H9 (cell line): ENCODE data around the gene DAZAP1. TPM values are rescaled to one million over a fixed set of nuclear protein-coding genes. Genes with fewer than 3 reads are reported as not detected.

Source experiments
- DNase-seq: peaks from one replicate; pipeline ENCODE4 v3.0.0-alpha.2; 2017
- H2AFZ ChIP-seq: one replicate; pipeline ENCODE4 v1.6.1; 2013; ENCODE audit warnings: mild to moderate bottlenecking, low read length, control low read depth, moderate library complexity
- H2AK5ac ChIP-seq: 2 replicates; pipeline ENCODE4 v1.6.1; 2013; ENCODE audit warnings: low read length, control low read depth, mixed read lengths; ENCODE audit not compliant: insufficient read length
- H2BK120ac ChIP-seq: one replicate; pipeline ENCODE4 v1.6.1; 2013; ENCODE audit warnings: low read depth, mild to moderate bottlenecking, low read length, control low read depth, inconsistent platforms; ENCODE audit not compliant: poor library complexity, severe bottlenecking
- H2BK12ac ChIP-seq: 2 replicates; pipeline ENCODE4 v1.6.1; 2013; ENCODE audit warnings: low read length, control low read depth, mixed read lengths, low read depth; ENCODE audit not compliant: insufficient read length
- H2BK15ac ChIP-seq: 2 replicates; pipeline ENCODE4 v1.6.1; 2013; ENCODE audit warnings: low read depth, low read length, control low read depth
- H2BK20ac ChIP-seq: one replicate; pipeline ENCODE4 v1.6.1; 2013; ENCODE audit warnings: low read depth, mild to moderate bottlenecking, low read length, control low read depth, inconsistent platforms; ENCODE audit not compliant: poor library complexity, severe bottlenecking
- H2BK5ac ChIP-seq: 2 replicates; pipeline ENCODE4 v1.6.1; 2013; ENCODE audit warnings: low read length, control low read depth, mixed read lengths; ENCODE audit not compliant: insufficient read length
- H3K14ac ChIP-seq: 2 replicates; pipeline ENCODE4 v1.6.1; 2013; ENCODE audit warnings: low read length, control low read depth; ENCODE audit not compliant: insufficient read depth
- H3K18ac ChIP-seq: 2 replicates; pipeline ENCODE4 v1.6.1; 2013; ENCODE audit warnings: low read depth, mild to moderate bottlenecking, mixed read lengths, low read length, control low read depth; ENCODE audit not compliant: insufficient read length
- H3K23ac ChIP-seq: 2 replicates; pipeline ENCODE4 v1.6.1; 2013; ENCODE audit warnings: low read length, control low read depth, mixed read lengths, low read depth; ENCODE audit not compliant: insufficient read length
- H3K23me2 ChIP-seq: 2 replicates; pipeline ENCODE4 v1.6.1; 2013; ENCODE audit warnings: low read depth, mild to moderate bottlenecking, mixed read lengths, low read length, control low read depth; ENCODE audit not compliant: insufficient read length, poor library complexity, severe bottlenecking
- H3K27ac ChIP-seq: 2 replicates; pipeline ENCODE4 v1.5.1; 2013; ENCODE audit warnings: low read length, control low read depth, mixed read lengths, low read depth; ENCODE audit not compliant: insufficient read length
- H3K27me3 ChIP-seq: 2 replicates; pipeline ENCODE4 v1.6.1; 2013; ENCODE audit warnings: low read length, control low read depth, inconsistent platforms; ENCODE audit not compliant: insufficient read depth
- H3K4ac ChIP-seq: 2 replicates; pipeline ENCODE4 v1.6.1; 2013; ENCODE audit warnings: low read depth, mild to moderate bottlenecking, control low read depth, inconsistent platforms, low read length, moderate library complexity
- H3K4me1 ChIP-seq: 2 replicates; pipeline ENCODE4 v1.6.1; 2013; ENCODE audit warnings: low read length, control low read depth, inconsistent platforms; ENCODE audit not compliant: insufficient read depth
- H3K4me2 ChIP-seq: 2 replicates; pipeline ENCODE4 v1.6.1; 2013; ENCODE audit warnings: low read length, control low read depth, mixed read lengths; ENCODE audit not compliant: insufficient read length, insufficient read depth
- H3K56ac ChIP-seq: 2 replicates; pipeline ENCODE4 v1.6.1; 2013; ENCODE audit warnings: low read depth, mild to moderate bottlenecking, mixed read lengths, low read length, control low read depth; ENCODE audit not compliant: insufficient read length
- H3K79me1 ChIP-seq: 2 replicates; pipeline ENCODE4 v1.6.1; 2013; ENCODE audit warnings: low read depth, mild to moderate bottlenecking, moderate library complexity, low read length, control low read depth, inconsistent platforms; ENCODE audit not compliant: insufficient read depth, poor library complexity, severe bottlenecking
- H3K79me2 ChIP-seq: 2 replicates; pipeline ENCODE4 v1.6.1; 2013; ENCODE audit warnings: low read length, control low read depth, inconsistent platforms; ENCODE audit not compliant: insufficient read depth
- H3K9ac ChIP-seq: 2 replicates; pipeline ENCODE4 v1.6.1; 2013; ENCODE audit warnings: low read length, control low read depth, mixed read lengths; ENCODE audit not compliant: insufficient read length; ENCODE audit errors: extremely low read depth
- H3K9me3 ChIP-seq: one replicate; pipeline ENCODE4 v1.6.1; 2013; ENCODE audit warnings: low read depth, low read length, inconsistent platforms; ENCODE audit not compliant: control insufficient read depth
- H3T11ph ChIP-seq: one replicate; pipeline ENCODE4 v1.6.1; 2013; ENCODE audit warnings: mild to moderate bottlenecking, low read length, control low read depth, inconsistent platforms
- H4K20me1 ChIP-seq: one replicate; pipeline ENCODE4 v1.6.1; 2013; ENCODE audit not compliant: control insufficient read depth, insufficient read length, insufficient read depth
- H4K5ac ChIP-seq: 2 replicates; pipeline ENCODE4 v1.6.1; 2013; ENCODE audit warnings: low read depth, mild to moderate bottlenecking, mixed read lengths, low read length, control low read depth; ENCODE audit not compliant: insufficient read length
- H4K8ac ChIP-seq: replicated peaks from 2 replicates; pipeline ENCODE4 v1.6.1; 2013; ENCODE audit warnings: low read length, control low read depth, mixed read lengths, low read depth; ENCODE audit not compliant: insufficient read length
- H4K91ac ChIP-seq: 2 replicates; pipeline ENCODE4 v1.6.1; 2013; ENCODE audit warnings: low read depth, mild to moderate bottlenecking, moderate library complexity, mixed read lengths, low read length, control low read depth; ENCODE audit not compliant: insufficient read length
- H3K27ac Mint-ChIP-seq, 3 experiments: 2 replicates in 2 of 3; 3 replicates in 1 of 3; pipeline ENCODE4 v1.8.0; 2020 to 2021; ENCODE audit warnings: mixed read lengths in 3 of 3, mild to moderate bottlenecking in 1 of 3, moderate library complexity in 1 of 3
- H3K27me3 Mint-ChIP-seq: 2 replicates; pipeline ENCODE4 v1.8.0; 2021; ENCODE audit warnings: low read depth, mild to moderate bottlenecking, moderate library complexity, mixed read lengths
- H3K36me3 Mint-ChIP-seq, 3 experiments: 2 replicates in 2 of 3; 3 replicates in 1 of 3; pipeline ENCODE4 v1.8.0; 2020 to 2021; ENCODE audit warnings: low read depth in 3 of 3, mixed read lengths in 3 of 3; ENCODE audit not compliant: insufficient read depth in 1 of 3
- H3K4me1 Mint-ChIP-seq, 2 experiments: 2 replicates each; pipeline ENCODE4 v1.8.0; 2020; ENCODE audit warnings: mixed read lengths in 2 of 2
- H3K4me3 Mint-ChIP-seq, 2 experiments: 2 replicates in 1 of 2; 3 replicates in 1 of 2; pipeline ENCODE4 v1.8.0; 2020 to 2021; ENCODE audit warnings: mild to moderate bottlenecking in 2 of 2, mixed read lengths in 2 of 2, moderate library complexity in 1 of 2
- H3K9me3 Mint-ChIP-seq, 2 experiments: 2 replicates in 1 of 2; 3 replicates in 1 of 2; pipeline ENCODE4 v1.8.0; 2020; ENCODE audit warnings: mild to moderate bottlenecking in 2 of 2, mixed read lengths in 2 of 2, moderate library complexity in 1 of 2
- CTCF ChIP-seq: fragments of 200-600 bp; sonication (generic); conservative IDR thresholded peaks from 3 replicates; pipeline ENCODE4 v1.8.0; 2021; ENCODE audit warnings: antibody characterized with exemption, mild to moderate bottlenecking
- WGBS: extraction: QIAGEN DNeasy Blood & Tissue Kit; methylation state at CpG from one replicate; pipeline ENCODE4 v1.1.7; 2013; ENCODE audit warnings: missing lambda C conversion rate, low lambda C conversion rate, mixed read lengths; ENCODE audit not compliant: insufficient read length; ENCODE audit errors: extremely low coverage; 5-methylcytosine and 5-hydroxymethylcytosine counted together
- total RNA-seq: library from RNA; stranded (reverse); gene quantifications from 2 replicates; pipeline ENCODE4 v1.2.1, GENCODE V29; 2021

DAZAP1 gene
- total RNA-seq, 1 experiment from 2014 or later = 265 TPM

- no peak overlapping the region for H3K27ac Mint-ChIP-seq
- Histone ChIP-seq H3K79me2 (no peaks in the 10 kb centered on the region), H3K14ac (no peak overlapping the region; the same call in 1 of the 2 replicates), H3K9ac (no peak overlapping the region), H3K23me2 (peaks cover 3% of the 10 kb centered on the region), H3K4ac (no peak overlapping the region), H4K20me1 (no peaks in the 10 kb centered on the region), H3K4me2 (no peak overlapping the region), H3K9me3 (no peaks in the 10 kb centered on the region), H4K5ac (no peak overlapping the region), H2BK15ac (no peak overlapping the region), H3T11ph (no peak overlapping the region), H2AFZ (no peak overlapping the region), H2BK120ac (no peak overlapping the region), H3K18ac (no peak overlapping the region), H3K23ac (no peak overlapping the region), H2AK5ac (no peak overlapping the region), H4K91ac (no peak overlapping the region), H3K27me3 (no peaks in the 10 kb centered on the region), H4K8ac (no peak overlapping the region), H3K79me1 (no peaks in the 10 kb centered on the region), H2BK20ac (no peak overlapping the region), H3K27ac (no peak overlapping the region), H2BK12ac (no peak overlapping the region), H2BK5ac (no peak overlapping the region), H3K4me1 (no peaks in the 10 kb centered on the region), H3K56ac (no peak overlapping the region)
- peaks cover 0 to 9% of the 10 kb centered on the region in 2 experiments; a peak in 2 of 4 replicates for H3K4me1 Mint-ChIP-seq
- no CpG with 5 or more reads among the region's 36 CpGs for WGBS
- no peak for TF ChIP-seq CTCF
- DNase-seq = no peak
- H3K9me3 Mint-ChIP-seq = no peaks in the 10 kb centered on the region
- peaks cover 5 to 10% (median 7%) of the 10 kb centered on the region in 3 experiments; a peak in 6 of 7 replicates for H3K36me3 Mint-ChIP-seq
- no peaks in the 10 kb centered on the region; the same call in 1 of the 2 replicates for H3K27me3 Mint-ChIP-seq
- H3K4me3 Mint-ChIP-seq = no peak overlapping the region
Observed at GRCh38 chr19:1481893-1482360, 74.5 kb downstream of the DAZAP1 start.
